Adrenal gland (tissue), 5 donors: ENCODE data around the gene KLHL21.

ENCODE experiments used
- POLR2A ChIP-seq, 2 donors: fragments of 450-650 bp; IDR thresholded peaks; one replicate each; pipeline ENCODE4 v1.6.1; 2017; ENCODE audit warnings: antibody characterized with exemption in 2 of 2, mild to moderate bottlenecking in 2 of 2, moderate library complexity in 1 of 2
- TF ChIP-seq, protein P1 (sequence below), 6 experiments: fragments of 450-650 bp in 4 of 6; fragments of 200-600 bp in 2 of 6; sonication (generic) in 1 of 6; IDR thresholded peaks; 1 replicate in 5 of 6; 2 replicates in 1 of 6; pipeline versions ENCODE4 v1.5.1 to v1.8.0; 2016 to 2021; ENCODE audit warnings: antibody characterized with exemption in 6 of 6, mild to moderate bottlenecking in 2 of 6, moderate library complexity in 1 of 6
- donor health status: DM: no; HTN: no; CAD: no.

DNA sequence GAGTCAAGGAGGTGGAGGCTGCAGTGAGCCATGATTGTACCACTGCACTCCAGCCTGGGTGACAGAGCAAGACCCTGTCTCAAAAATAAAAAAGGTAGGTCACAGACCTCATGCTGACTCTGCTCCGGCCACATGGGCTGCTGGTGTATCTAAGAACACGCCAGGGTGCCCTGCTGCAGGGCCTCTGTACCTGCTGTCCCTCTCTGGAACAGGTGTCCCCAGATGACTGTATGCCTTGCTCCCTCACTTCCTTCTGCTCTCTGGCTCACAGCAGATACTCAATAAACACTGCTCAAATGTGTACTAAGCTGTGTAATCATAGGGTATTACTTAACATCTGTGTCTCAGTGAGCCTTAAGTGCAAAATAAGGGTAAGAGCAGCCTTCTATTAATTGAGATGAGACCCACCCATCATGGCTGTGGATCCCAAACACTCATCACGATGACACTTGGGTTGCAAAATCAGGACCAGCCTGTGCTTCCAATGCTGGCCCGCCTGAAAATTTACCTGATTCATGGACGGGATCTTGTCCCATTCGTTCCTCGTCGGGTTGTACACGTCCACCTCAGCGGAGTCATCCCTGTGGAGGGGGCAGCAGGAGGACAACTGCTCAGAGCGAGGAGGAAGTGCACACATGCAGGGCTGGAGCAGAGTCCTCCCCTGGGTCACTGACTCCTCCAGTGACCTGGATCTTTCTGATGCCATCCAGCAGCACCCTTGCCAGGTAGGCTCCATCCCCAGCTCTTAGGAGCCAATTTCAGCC is 7.5 kb downstream of the KLHL21 start:
- TF ChIP-seq, protein P1, sequence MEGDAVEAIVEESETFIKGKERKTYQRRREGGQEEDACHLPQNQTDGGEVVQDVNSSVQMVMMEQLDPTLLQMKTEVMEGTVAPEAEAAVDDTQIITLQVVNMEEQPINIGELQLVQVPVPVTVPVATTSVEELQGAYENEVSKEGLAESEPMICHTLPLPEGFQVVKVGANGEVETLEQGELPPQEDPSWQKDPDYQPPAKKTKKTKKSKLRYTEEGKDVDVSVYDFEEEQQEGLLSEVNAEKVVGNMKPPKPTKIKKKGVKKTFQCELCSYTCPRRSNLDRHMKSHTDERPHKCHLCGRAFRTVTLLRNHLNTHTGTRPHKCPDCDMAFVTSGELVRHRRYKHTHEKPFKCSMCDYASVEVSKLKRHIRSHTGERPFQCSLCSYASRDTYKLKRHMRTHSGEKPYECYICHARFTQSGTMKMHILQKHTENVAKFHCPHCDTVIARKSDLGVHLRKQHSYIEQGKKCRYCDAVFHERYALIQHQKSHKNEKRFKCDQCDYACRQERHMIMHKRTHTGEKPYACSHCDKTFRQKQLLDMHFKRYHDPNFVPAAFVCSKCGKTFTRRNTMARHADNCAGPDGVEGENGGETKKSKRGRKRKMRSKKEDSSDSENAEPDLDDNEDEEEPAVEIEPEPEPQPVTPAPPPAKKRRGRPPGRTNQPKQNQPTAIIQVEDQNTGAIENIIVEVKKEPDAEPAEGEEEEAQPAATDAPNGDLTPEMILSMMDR (IDR thresholded peaks at IDR 0.05) = no peak
- no peak for TF ChIP-seq POLR2A (IDR thresholded peaks at IDR 0.05)
